Cardiac muscle cell (in vitro differentiated cells and primary cell): ENCODE data around the gene CLPTM1L. TPM values are rescaled to one million over a fixed set of nuclear protein-coding genes. Genes with fewer than 3 reads are reported as not detected.

ENCODE experiments used
- DNase-seq, 2 donors: peaks; one replicate each; pipeline versions ENCODE4 v3.0.0 to v3.0.0-alpha.2; 2010 to 2017; ENCODE audit warnings: low read depth in 1 of 2, low spot score in 1 of 2
- H3K27ac ChIP-seq: fragments of 200-600 bp; sonication (generic); 2 replicates; pipeline ENCODE4 v1.5.1; 2016
- H3K27me3 ChIP-seq: fragments of 200-600 bp; sonication (generic); 2 replicates; pipeline ENCODE4 v1.6.0; 2016; ENCODE audit warnings: control low read depth
- H3K36me3 ChIP-seq: fragments of 200-600 bp; sonication (generic); 2 replicates; pipeline ENCODE4 v1.5.1; 2016; ENCODE audit warnings: control low read depth
- H3K4me1 ChIP-seq: fragments of 200-600 bp; sonication (generic); 2 replicates; pipeline ENCODE4 v1.8.1; 2017; ENCODE audit warnings: low read depth, mild to moderate bottlenecking, mixed run types
- H3K4me3 ChIP-seq: fragments of 200-600 bp; sonication (generic); 2 replicates; pipeline ENCODE4 v1.5.1; 2016; ENCODE audit warnings: mild to moderate bottlenecking
- H3K9me3 ChIP-seq: fragments of 200-600 bp; sonication (generic); 2 replicates; pipeline ENCODE4 v1.5.1; 2017; ENCODE audit warnings: low read depth, mild to moderate bottlenecking, control low read depth
- polyA plus RNA-seq: library from polyadenylated mRNA; unstranded; fragments of >200 nt; fragmentation: Nextera tagmentation; extraction: Ambion mirVana; gene quantifications from 2 replicates; pipeline ENCODE4 v1.2.1, GENCODE V29; 2016
- total RNA-seq: library from RNA; depleted of rRNA; stranded (reverse); fragments of >200 nt; gene quantifications from 2 replicates; pipeline ENCODE4 v1.2.3, GENCODE V29; 2016
- TF ChIP-seq, protein P1 (sequence below): IDR thresholded peaks from 2 replicates; pipeline ENCODE4 v1.5.1; 2012; ENCODE audit warnings: low read depth, mild to moderate bottlenecking, low read length

CLPTM1L gene
- total and polyA plus RNA-seq, 2 experiments from 2014 or later: 78.4 to 154 TPM

DNA sequence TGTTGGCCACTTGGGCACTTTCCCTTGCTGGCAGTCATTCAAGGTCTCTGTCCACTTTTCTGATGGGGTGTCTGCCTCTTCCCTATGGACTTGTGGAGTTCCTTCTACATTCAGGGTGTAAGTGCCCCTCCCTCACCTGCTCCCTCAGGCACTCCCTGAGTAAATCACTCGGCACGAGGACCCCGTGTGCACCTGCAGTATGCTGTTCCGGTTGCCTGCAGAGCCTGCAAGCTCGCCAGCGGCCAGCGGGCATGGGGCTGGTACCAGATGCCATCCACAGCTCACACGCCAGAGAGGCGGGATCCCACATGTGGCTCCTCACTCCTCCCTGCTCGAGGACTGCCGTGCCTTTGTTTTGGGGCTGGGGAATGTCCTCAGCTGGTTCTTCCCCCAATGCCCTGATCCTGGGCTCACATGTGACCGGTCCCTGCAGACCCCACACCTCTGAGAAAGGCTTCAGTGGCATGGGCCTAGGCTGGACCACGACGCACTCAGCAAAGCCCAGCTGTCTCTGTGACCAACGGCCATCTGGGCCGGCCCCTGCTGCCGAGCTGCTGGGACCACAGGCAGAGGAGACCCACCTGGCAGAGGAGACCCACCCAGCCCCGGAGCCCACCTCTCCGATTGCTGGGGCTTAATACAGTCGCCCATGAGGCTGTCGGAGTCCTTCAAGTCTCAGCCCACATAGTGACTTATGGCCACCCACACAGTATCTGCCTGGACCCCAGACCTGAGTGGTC, 46.1 kb upstream of the CLPTM1L start:
- H3K27me3 ChIP-seq: peaks cover 96% of the 10 kb centered on the region
- no peaks in the 10 kb centered on the region for H3K36me3 ChIP-seq
- no peak overlapping the region for H3K4me3 ChIP-seq
- DNase-seq: no peak
- TF ChIP-seq, protein P1, sequence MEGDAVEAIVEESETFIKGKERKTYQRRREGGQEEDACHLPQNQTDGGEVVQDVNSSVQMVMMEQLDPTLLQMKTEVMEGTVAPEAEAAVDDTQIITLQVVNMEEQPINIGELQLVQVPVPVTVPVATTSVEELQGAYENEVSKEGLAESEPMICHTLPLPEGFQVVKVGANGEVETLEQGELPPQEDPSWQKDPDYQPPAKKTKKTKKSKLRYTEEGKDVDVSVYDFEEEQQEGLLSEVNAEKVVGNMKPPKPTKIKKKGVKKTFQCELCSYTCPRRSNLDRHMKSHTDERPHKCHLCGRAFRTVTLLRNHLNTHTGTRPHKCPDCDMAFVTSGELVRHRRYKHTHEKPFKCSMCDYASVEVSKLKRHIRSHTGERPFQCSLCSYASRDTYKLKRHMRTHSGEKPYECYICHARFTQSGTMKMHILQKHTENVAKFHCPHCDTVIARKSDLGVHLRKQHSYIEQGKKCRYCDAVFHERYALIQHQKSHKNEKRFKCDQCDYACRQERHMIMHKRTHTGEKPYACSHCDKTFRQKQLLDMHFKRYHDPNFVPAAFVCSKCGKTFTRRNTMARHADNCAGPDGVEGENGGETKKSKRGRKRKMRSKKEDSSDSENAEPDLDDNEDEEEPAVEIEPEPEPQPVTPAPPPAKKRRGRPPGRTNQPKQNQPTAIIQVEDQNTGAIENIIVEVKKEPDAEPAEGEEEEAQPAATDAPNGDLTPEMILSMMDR: no peak
- H3K27ac ChIP-seq: no peak overlapping the region
- H3K9me3 ChIP-seq: no peaks in the 10 kb centered on the region
- no peaks in the 10 kb centered on the region for H3K4me1 ChIP-seq

DNA sequence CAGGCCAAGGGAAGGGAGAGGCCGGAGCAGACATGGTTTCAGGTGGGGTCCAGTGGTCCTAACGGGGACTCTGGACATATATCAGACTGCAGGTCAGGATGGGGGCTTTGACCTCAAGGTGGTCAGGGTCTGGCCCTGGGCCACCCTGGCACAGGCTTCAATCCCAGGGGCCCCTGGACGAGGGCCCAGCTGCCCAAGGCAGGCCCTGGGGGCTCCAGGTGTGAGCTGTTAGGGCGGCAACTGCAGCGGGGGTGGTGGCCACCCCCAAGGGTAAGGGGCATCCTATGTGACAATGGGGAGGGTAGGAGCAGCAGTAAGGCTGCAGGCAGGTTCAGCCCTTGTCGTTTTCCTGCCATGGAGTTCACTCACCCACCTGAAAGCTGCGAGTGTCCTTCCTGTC, 45.4 kb upstream of the CLPTM1L start:
- no peak for DNase-seq
- Histone ChIP-seq H3K4me3 (no peak overlapping the region), H3K9me3 (no peaks in the 10 kb centered on the region), H3K27ac (no peak overlapping the region), H3K4me1 (peaks cover 2% of the 10 kb centered on the region), H3K27me3 (peaks cover 95% of the 10 kb centered on the region), H3K36me3 (no peaks in the 10 kb centered on the region)
- TF ChIP-seq, protein P1: no peak

DNA sequence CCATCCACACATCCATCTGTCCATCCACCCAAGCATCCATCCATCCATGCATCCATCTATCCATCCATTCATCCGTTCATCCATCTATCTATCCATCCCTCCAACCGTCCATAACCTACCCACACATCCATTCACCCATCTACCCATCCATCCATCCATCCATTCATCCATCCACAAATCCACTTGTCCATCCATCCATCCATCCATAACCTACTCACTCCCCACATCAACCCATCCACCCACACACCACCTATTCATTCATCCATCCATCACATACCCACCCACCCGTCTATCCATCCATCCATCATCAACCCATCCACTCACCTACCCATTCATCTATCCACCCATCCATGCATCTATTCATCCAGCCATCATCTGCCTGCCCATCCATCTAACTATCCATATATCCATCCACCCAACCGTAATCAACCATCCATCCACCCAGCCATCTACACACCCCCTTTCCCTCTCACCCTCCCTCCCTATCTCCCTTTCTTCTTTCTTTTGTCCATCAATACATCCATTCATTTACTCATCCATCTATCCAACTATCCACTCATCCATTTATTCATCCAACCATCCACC, 43.6 kb upstream of the CLPTM1L start:
- Histone ChIP-seq H3K27me3 (peaks cover 87% of the 10 kb centered on the region), H3K4me1 (peaks cover 5% of the 10 kb centered on the region), H3K9me3 (no peaks in the 10 kb centered on the region), H3K36me3 (no peaks in the 10 kb centered on the region), H3K4me3 (no peak overlapping the region), H3K27ac (no peak overlapping the region)
- DNase-seq: no peak
- TF ChIP-seq, protein P1: no peak

DNA sequence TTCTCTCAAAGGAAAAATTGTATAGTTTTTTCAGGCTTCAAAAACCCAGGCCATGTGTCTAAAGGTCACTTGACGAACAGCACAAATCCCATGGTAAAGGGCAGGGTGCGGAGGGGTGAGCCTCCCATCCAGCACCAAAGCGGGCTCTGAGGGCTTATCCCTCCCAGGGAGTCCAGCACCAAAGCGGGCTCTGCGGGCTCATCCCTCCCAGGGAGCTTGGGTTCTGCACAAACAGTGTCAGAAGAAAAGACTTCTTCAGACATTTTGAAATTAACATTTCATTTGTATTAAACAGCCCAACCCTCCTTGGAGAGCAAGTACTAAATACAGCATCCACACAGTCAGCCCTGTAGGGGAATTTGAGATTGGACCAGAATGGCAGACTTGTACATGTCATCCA, 43.0 kb upstream of the CLPTM1L start:
- no peaks in the 10 kb centered on the region for H3K9me3 ChIP-seq
- H3K27ac ChIP-seq: no peak overlapping the region
- no peaks in the 10 kb centered on the region for H3K36me3 ChIP-seq
- no peak for DNase-seq
- no peak overlapping the region for H3K4me3 ChIP-seq
- TF ChIP-seq, protein P1: no peak
- peaks cover 5% of the 10 kb centered on the region for H3K4me1 ChIP-seq
- H3K27me3 ChIP-seq: peaks cover 83% of the 10 kb centered on the region

DNA sequence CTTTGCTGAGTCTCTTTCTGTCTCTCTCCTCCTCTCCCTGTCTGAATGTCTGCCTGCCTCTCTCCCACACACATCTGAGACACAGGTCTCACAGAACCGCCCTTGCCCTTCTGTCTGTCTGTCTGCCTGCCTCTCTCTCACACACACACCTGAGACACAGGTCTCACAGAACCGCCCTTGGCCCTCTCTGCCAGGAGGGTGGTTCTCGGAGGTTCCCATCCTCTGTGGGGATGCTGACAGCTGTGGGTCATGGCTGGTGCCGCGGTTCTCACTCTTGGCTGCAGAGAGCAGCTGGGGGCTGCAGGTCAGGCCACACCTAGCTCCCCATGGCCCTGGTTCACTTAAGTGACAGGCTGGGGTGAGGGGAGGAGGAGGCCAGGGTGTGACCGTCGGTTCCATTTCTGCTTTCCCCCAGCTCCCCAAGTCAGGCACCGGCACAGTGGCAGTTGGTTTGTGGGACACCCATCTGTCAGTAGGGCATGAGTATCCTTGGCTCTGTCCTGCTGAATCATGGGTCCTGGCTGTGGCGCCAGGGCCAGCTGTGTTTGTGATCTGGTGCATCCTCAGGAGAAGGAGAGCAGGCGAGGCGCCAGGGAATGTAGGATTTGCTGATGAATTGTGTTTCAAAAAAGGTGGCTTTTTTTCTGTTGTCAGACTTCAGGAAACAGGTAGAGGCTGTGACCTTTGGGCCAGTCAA, 42.3 kb upstream of the CLPTM1L start:
- DNase-seq: no peak
- no peak overlapping the region for H3K4me3 ChIP-seq
- H3K9me3 ChIP-seq: no peaks in the 10 kb centered on the region
- TF ChIP-seq, protein P1: no peak
- H3K27me3 ChIP-seq: peaks cover 76% of the 10 kb centered on the region
- no peak overlapping the region for H3K27ac ChIP-seq
- peaks cover 5% of the 10 kb centered on the region for H3K4me1 ChIP-seq
- no peaks in the 10 kb centered on the region for H3K36me3 ChIP-seq
